ENCODE measurements around the gene RBP3.

- TF ChIP-seq CTCF (IDR thresholded peaks at IDR 0.05 in 8 of 11, conservative IDR thresholded peaks at IDR 0.05 in 3 of 11) (no peak), POLR2AphosphoS5 (IDR thresholded peaks at IDR 0.05) (no peak), POLR2A (IDR thresholded peaks at IDR 0.05) (no peak)
Measured at GRCh38 chr10:47326306-47326926, 21.7 kb upstream of the RBP3 start.
